Pancreas (tissue), 10 donors: ENCODE data around the gene JMJD8. TPM values are rescaled to one million over a fixed set of nuclear protein-coding genes. Genes with fewer than 3 reads are reported as not detected.
A peak's percentile ranks its signal among the peaks of the same experiment; 100 is the strongest.

Source experiments
- ATAC-seq, 4 donors: fragments of 200-7000 bp; cut with Tn5 transposase; one replicate each; pipeline versions ENCODE4 v1.8.0 to v1.9.1; 2020; ENCODE audit warnings: mild to moderate bottlenecking in 4 of 4, moderate library complexity in 4 of 4
- DNase-seq, 6 donors: peaks; one replicate each; pipeline ENCODE4 v3.0.0-alpha.2; 2020
- FAIRE-seq: peaks from 2 replicates; lab custom pipeline; 2012; peaks lifted over from hg19 to GRCh38; lab: Jason Lieb, UNC
- H3K27ac ChIP-seq, 4 donors: fragments of 200-600 bp; sonication (generic); 1 replicate in 3 of 4; 2 replicates in 1 of 4; pipeline versions ENCODE4 v1.5.0 to v1.8.0; 2020
- H3K27me3 ChIP-seq, 4 donors: fragments of 200-600 bp; one replicate each; pipeline ENCODE4 v1.8.0; 2021
- H3K36me3 ChIP-seq, 3 donors: fragments of 200-600 bp; sonication (generic) in 1 of 3; one replicate each; pipeline versions ENCODE4 v1.5.0 to v1.8.0; 2020 to 2021
- H3K4me1 ChIP-seq, 3 donors: fragments of 200-600 bp; one replicate each; pipeline ENCODE4 v1.8.0; 2021
- H3K4me3 ChIP-seq, 4 donors: fragments of 200-600 bp; sonication (generic) in 2 of 4; one replicate each; pipeline versions ENCODE4 v1.5.0 to v1.8.0; 2020 to 2021
- H3K9me3 ChIP-seq, 4 donors: fragments of 200-600 bp; one replicate each; pipeline ENCODE4 v1.8.0; 2021
- CTCF ChIP-seq, 4 donors: fragments of 200-600 bp; sonication (generic) in 3 of 4; IDR thresholded peaks; one replicate each; pipeline versions ENCODE4 v1.5.0 to v1.8.0; 2021; ENCODE audit warnings: antibody characterized with exemption in 4 of 4
- WGBS, 2 donors: extraction: QIAGEN DNeasy Blood & Tissue Kit; methylation state at CpG; one replicate each; pipeline ENCODE4 v1.1.7; 2013; 5-methylcytosine and 5-hydroxymethylcytosine counted together
- intact Hi-C, 3 donors: fragments of 100-400 bp; cut with DNase I; formaldehyde crosslinking; loops; one replicate each; pipeline versions ENCODE4 v1.11.1 to v1.14.2; 2022
- polyA plus RNA-seq, 2 donors: library from polyadenylated mRNA; stranded (reverse); fragments of 200-250 nt; gene quantifications; one replicate each; pipeline ENCODE4 v1.2.3, GENCODE V29; 2013
- total RNA-seq, 6 donors: library from RNA; stranded (reverse); fragmentation: NEBNext Ultra II Directional in 4 of 6; extraction: Animal tissue kit (Norgen Biotek cat#: 25700) in 4 of 6; gene quantifications; one replicate each; pipeline versions ENCODE4 v1.2.1 to v1.2.4, GENCODE V29; 2021 to 2023
- donor health status: healthy with polysubstance abuse.
- donor health status: DM: no; HTN: no; CAD: no; lungs with moderate emphysema.
- donor health status: DM: no; HTN: no; CAD: no.
- donor health status: control.
- donor health status: control.
- donor health status: Bipolar disorder and iron deficiency.
- donor health status: DM: yes; HTN: yes; CAD: no.
- donor health status: DM: no; HTN: no; CAD: no.
- donor health status: DM: no; HTN: no; CAD: no.
- donor health status: DM: yes; HTN: yes; CAD: no.

JMJD8 gene
- total and polyA plus RNA-seq, 8 donors, result 25.0 to 50.2 (median 34.2) TPM

GRCh38 chr16:687499-687898, 3.4 kb upstream of the JMJD8 start:
- DNase-seq, result no peak
- ATAC-seq, result no peak
- no peak overlapping the region for H3K27ac ChIP-seq
- H3K36me3 ChIP-seq, result peaks cover 0 to 5% (median 2%) of the 10 kb centered on the region in 3 donors
- peaks cover 4 to 26% (median 21%) of the 10 kb centered on the region in 3 donors for H3K4me1 ChIP-seq
- no peaks in the 10 kb centered on the region for H3K9me3 ChIP-seq
- no peak for FAIRE-seq
- no peaks in the 10 kb centered on the region for H3K27me3 ChIP-seq
- intact Hi-C loops, result no loop called here
- 90 to 95% methylated on average over 19 of the region's 19 CpGs for WGBS, 2 donors
- TF ChIP-seq CTCF (IDR thresholded peaks at IDR 0.05), result no peak
- no peak overlapping the region for H3K4me3 ChIP-seq

DNA sequence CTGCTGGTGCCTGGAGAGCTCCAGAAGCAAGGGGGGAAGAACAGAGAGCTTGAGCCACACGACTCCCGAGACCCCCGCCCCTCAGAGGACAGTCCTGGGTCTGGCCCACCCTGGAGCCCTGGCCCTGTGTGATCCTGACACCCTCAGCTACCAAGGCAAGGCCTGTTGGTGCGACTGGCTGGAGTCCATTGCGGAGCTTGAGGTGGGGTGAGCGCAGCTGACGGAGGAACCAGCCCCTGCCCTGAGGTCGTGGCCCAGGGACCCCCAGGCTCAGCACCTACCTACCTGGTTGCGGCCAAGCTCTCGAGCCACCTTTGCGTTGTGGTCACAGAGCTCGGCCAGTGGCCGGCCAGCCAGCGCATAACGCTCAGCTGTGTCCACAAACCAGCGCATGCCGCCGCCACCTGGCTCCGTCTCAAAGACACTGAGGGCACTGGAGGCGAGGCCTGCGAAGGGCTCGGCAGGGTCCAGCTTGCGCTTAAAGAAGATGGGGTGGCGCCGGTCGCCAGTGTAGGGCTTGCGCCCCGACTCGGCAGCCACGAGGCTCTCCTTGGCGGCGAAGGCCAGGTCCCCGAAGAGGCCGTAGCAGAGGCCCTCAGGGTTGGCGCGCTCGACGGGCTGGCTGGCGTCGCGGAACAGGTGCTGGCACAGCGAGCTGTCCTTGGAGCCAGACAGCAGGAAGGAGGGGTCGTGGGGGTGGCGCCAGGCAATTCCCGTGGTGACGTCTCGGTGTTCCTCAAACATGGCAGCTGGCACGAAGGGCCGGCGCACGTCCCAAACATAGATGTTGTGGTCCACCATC, 2.5 kb upstream of the JMJD8 start:
- 88 to 91% methylated on average over 51 of the region's 51 CpGs for WGBS, 2 donors
- H3K36me3 ChIP-seq, result peaks cover 0 to 13% (median 10%) of the 10 kb centered on the region in 3 donors
- no peaks in the 10 kb centered on the region for H3K9me3 ChIP-seq
- TF ChIP-seq CTCF (IDR thresholded peaks at IDR 0.05), result no peak
- ATAC-seq, result no peak
- no peak for FAIRE-seq
- H3K27me3 ChIP-seq, result no peaks in the 10 kb centered on the region
- H3K4me1 ChIP-seq, result peaks cover 6 to 29% (median 27%) of the 10 kb centered on the region in 3 donors
- H3K4me3 ChIP-seq, result no peak overlapping the region
- peak in 2 of 6 donors; percentile 36 to 80 for DNase-seq
- intact Hi-C loops, result no loop called here
- H3K27ac ChIP-seq, result no peak overlapping the region

GRCh38 chr16:685967-686366, 1.8 kb upstream of the JMJD8 start:
- intact Hi-C loops, result no loop called here
- Histone ChIP-seq H3K27ac (no peak overlapping the region), H3K4me1 (peaks cover 13 to 36% (median 33%) of the 10 kb centered on the region in 3 donors), H3K27me3 (no peaks in the 10 kb centered on the region), H3K36me3 (peaks cover 0 to 14% (median 13%) of the 10 kb centered on the region in 3 donors), H3K4me3 (no peak overlapping the region), H3K9me3 (no peaks in the 10 kb centered on the region)
- DNase-seq (peak in 4 of 6 donors; percentile 52 to 86 (median 76)), ATAC-seq (no peak), FAIRE-seq (no peak)
- peak in 3 of 4 donors; percentile 17 to 30 (median 20) for TF ChIP-seq CTCF (IDR thresholded peaks at IDR 0.05)
- 52 to 64% methylated on average over 10 of the region's 10 CpGs for WGBS, 2 donors

GRCh38 chr16:684961-685696, 995 bp upstream of the JMJD8 start:
- intact Hi-C loops, result no loop called here
- TF ChIP-seq CTCF (IDR thresholded peaks at IDR 0.05), result no peak
- 88 to 89% methylated on average over 55 to 61 of the region's 61 CpGs for WGBS, 2 donors
- H3K4me3 ChIP-seq, result peak overlapping the region; percentile 52 to 80 (median 72)
- H3K27me3 ChIP-seq, result no peaks in the 10 kb centered on the region
- peak overlapping the region in 1 of 4 donors; percentile 80 for H3K27ac ChIP-seq
- no peak for ATAC-seq
- FAIRE-seq, result no peak
- H3K9me3 ChIP-seq, result no peaks in the 10 kb centered on the region
- peaks cover 0 to 14% (median 13%) of the 10 kb centered on the region in 3 donors for H3K36me3 ChIP-seq
- H3K4me1 ChIP-seq, result peaks cover 14 to 37% (median 33%) of the 10 kb centered on the region in 3 donors
- DNase-seq, result peak in 3 of 6 donors; percentile 49 to 78 (median 64)
